ENCODE measurements around the gene ZBTB45. TPM values are rescaled to one million over a fixed set of nuclear protein-coding genes. Genes with fewer than 3 reads are reported as not detected.

ZBTB45 gene
- total and polyA plus RNA-seq, 10 of the 15 experiments (the other 5 are each of a cell fraction or from before 2014, with no cell fraction given) = 0.29 to 17.2 (median 4.2) TPM

- no peak for TF ChIP-seq NFYB (IDR thresholded peaks at IDR 0.05; ENCODE audit: insufficient read depth, low read depth, low read length)
- no peak for TF ChIP-seq NR2C2 (IDR thresholded peaks at IDR 0.05; ENCODE audit: borderline replicate concordance, control insufficient read depth, insufficient read length, low read depth)
- TF ChIP-seq TCF3 (IDR thresholded peaks at IDR 0.05; ENCODE audit: borderline replicate concordance, insufficient read depth, low read depth, low read length) = peak; percentile 61; the same call in 1 of the 2 replicates
- peak; percentile 89 for TF ChIP-seq BACH1 (IDR thresholded peaks at IDR 0.05; ENCODE audit: borderline replicate concordance)
- peak; percentile 94 for TF ChIP-seq SMARCA5 (IDR thresholded peaks at IDR 0.05)
- no peak for TF ChIP-seq ASH2L (IDR thresholded peaks at IDR 0.05; ENCODE audit: borderline replicate concordance, low read depth)
- TF ChIP-seq POLR2A (IDR thresholded peaks at IDR 0.05; ENCODE audit: low read depth, low read length) = peak; percentile 88
- no peak for TF ChIP-seq HDAC6 (IDR thresholded peaks at IDR 0.05; ENCODE audit: unreplicated experiment)
- no peak for TF ChIP-seq BCL11A (IDR thresholded peaks at IDR 0.05; ENCODE audit: low read depth, low read length)
- no peak for TF ChIP-seq USF2 (IDR thresholded peaks at IDR 0.05; ENCODE audit: borderline replicate concordance, low read depth, low read length)
- no peak for TF ChIP-seq BRCA1 (IDR thresholded peaks at IDR 0.05; ENCODE audit: low read depth, low read length)
- no peak for TF ChIP-seq BCLAF1 (IDR thresholded peaks at IDR 0.05)
- TF ChIP-seq ZNF592 (IDR thresholded peaks at IDR 0.05) = peak; percentile 93
- TF ChIP-seq CBX5 (IDR thresholded peaks at IDR 0.05; ENCODE audit: low read depth) = no peak
- TF ChIP-seq SP1 (IDR thresholded peaks at IDR 0.05; ENCODE audit: low read depth, low read length) = peak; percentile 44
- TF ChIP-seq CBFB (IDR thresholded peaks at IDR 0.05; ENCODE audit: low read depth) = no peak
- TF ChIP-seq ZNF687 (IDR thresholded peaks at IDR 0.05) = peak; percentile 95
- no peak for TF ChIP-seq FOXK2 (IDR thresholded peaks at IDR 0.05)
These were observed 5.7 kb downstream of the ZBTB45 start (continued) for GRCh38 chr19:58513694-58514563.

Measured in GM12878 (cell line).